Glutamatergic neuron (in vitro differentiated cells): ENCODE results near the gene USE1. TPM values are rescaled to one million over a fixed set of nuclear protein-coding genes. Genes with fewer than 3 reads are reported as not detected.

Experiments used
- DNase-seq: peaks from one replicate; pipeline ENCODE4 v3.0.0; 2022
- H3K27ac Mint-ChIP-seq: one replicate; pipeline ENCODE4 v1.8.0; 2020; ENCODE audit warnings: mild to moderate bottlenecking, mixed read lengths, inconsistent platforms; ENCODE audit not compliant: unreplicated experiment
- H3K27me3 Mint-ChIP-seq: one replicate; pipeline ENCODE4 v1.8.0; 2020; ENCODE audit warnings: mild to moderate bottlenecking, moderate library complexity, mixed read lengths, inconsistent platforms; ENCODE audit not compliant: unreplicated experiment
- H3K36me3 Mint-ChIP-seq: one replicate; pipeline ENCODE4 v1.8.0; 2020; ENCODE audit warnings: mild to moderate bottlenecking, mixed read lengths, inconsistent platforms; ENCODE audit not compliant: unreplicated experiment
- H3K4me1 Mint-ChIP-seq: one replicate; pipeline ENCODE4 v1.8.0; 2020; ENCODE audit warnings: mild to moderate bottlenecking, low read depth, mixed read lengths, inconsistent platforms; ENCODE audit not compliant: unreplicated experiment
- H3K4me3 Mint-ChIP-seq: one replicate; pipeline ENCODE4 v1.8.0; 2020; ENCODE audit warnings: mild to moderate bottlenecking, mixed read lengths, inconsistent platforms; ENCODE audit not compliant: unreplicated experiment
- H3K9me3 Mint-ChIP-seq: one replicate; pipeline ENCODE4 v1.8.0; 2020; ENCODE audit warnings: mild to moderate bottlenecking, moderate library complexity, mixed read lengths, inconsistent platforms; ENCODE audit not compliant: unreplicated experiment
- CTCF ChIP-seq: fragments of 200-600 bp; sonication (generic); IDR thresholded peaks from one replicate; pipeline ENCODE4 v1.5.0; 2021; ENCODE audit not compliant: partially characterized antibody, unreplicated experiment
- total RNA-seq: library from RNA; stranded (reverse); fragmentation: NEBNext Ultra II Directional; extraction: Animal tissue kit (Norgen Biotek cat#: 25700); gene quantifications from one replicate; pipeline ENCODE4 v1.2.1, GENCODE V29; 2021; ENCODE audit not compliant: unreplicated experiment

USE1 gene
- total RNA-seq, 1 donor from 2014 or later, result 14.9 TPM

GRCh38 chr19:17266026-17266425, 50.9 kb downstream of the USE1 start:
- no peak for DNase-seq
- Mint-ChIP-seq H3K27me3 (peaks cover 11% of the 10 kb centered on the region), H3K36me3 (no peaks in the 10 kb centered on the region), H3K4me3 (no peak overlapping the region), H3K27ac (no peak overlapping the region), H3K4me1 (peaks cover 4% of the 10 kb centered on the region), H3K9me3 (peaks cover 6% of the 10 kb centered on the region)
- no peak for TF ChIP-seq CTCF

- Mint-ChIP-seq H3K4me3 (peak overlapping the region; percentile 93), H3K9me3 (peaks cover 6% of the 10 kb centered on the region), H3K27ac (peak overlapping the region; percentile 28), H3K36me3 (no peaks in the 10 kb centered on the region), H3K27me3 (peaks cover 11% of the 10 kb centered on the region), H3K4me1 (peaks cover 4% of the 10 kb centered on the region)
- no peak for TF ChIP-seq CTCF
- no peak for DNase-seq
Measured at GRCh38 chr19:17266589-17266974, 51.4 kb downstream of the USE1 start.

- TF ChIP-seq CTCF, result no peak
- DNase-seq, result peak; percentile 91
- H3K4me1 Mint-ChIP-seq, result peaks cover 4% of the 10 kb centered on the region
- peaks cover 11% of the 10 kb centered on the region for H3K27me3 Mint-ChIP-seq
- H3K27ac Mint-ChIP-seq, result peak within 1 kb of the TSS; percentile 28
- peaks cover 6% of the 10 kb centered on the region for H3K9me3 Mint-ChIP-seq
- peak within 1 kb of the TSS; percentile 93 for H3K4me3 Mint-ChIP-seq
- no peaks in the 10 kb centered on the region for H3K36me3 Mint-ChIP-seq
Measured at GRCh38 chr19:17266975-17267788, 52.0 kb downstream of the USE1 start, which contains the start of gene BABAM1. Gene BABAM1 (plus strand): TSS chr19:17267443. CDS start chr19:17268807, 1,364 bp downstream.

GRCh38 chr19:17268754-17269153, 53.6 kb downstream of the USE1 start:
- no peaks in the 10 kb centered on the region for H3K36me3 Mint-ChIP-seq
- H3K4me1 Mint-ChIP-seq, result peaks cover 4% of the 10 kb centered on the region
- no peak overlapping the region for H3K27ac Mint-ChIP-seq
- no peak overlapping the region for H3K4me3 Mint-ChIP-seq
- peaks cover 9% of the 10 kb centered on the region for H3K27me3 Mint-ChIP-seq
- peaks cover 6% of the 10 kb centered on the region for H3K9me3 Mint-ChIP-seq
- no peak for TF ChIP-seq CTCF
- no peak for DNase-seq

Other genes with a start within 250 kb of the USE1 start
- gene CPAMD8, start 188.5 kb upstream of the USE1 start, total RNA-seq, result 15.4 TPM
- gene HAUS8, start 139.9 kb upstream of the USE1 start, total RNA-seq, result 9.1 TPM
- 237 TPM for gene MYO9B, start 139.6 kb upstream of the USE1 start, total RNA-seq
- 23.4 TPM for gene OCEL1, start 10.9 kb downstream of the USE1 start, total RNA-seq
- gene NR2F6, start 30.6 kb downstream of the USE1 start, total RNA-seq, result 109 TPM
- gene USHBP1, start 49.4 kb downstream of the USE1 start, total RNA-seq, result not detected
- gene BABAM1, start 52.1 kb downstream of the USE1 start, total RNA-seq, result 85.7 TPM
- gene ANKLE1, start 66.5 kb downstream of the USE1 start, total RNA-seq, result 9.3 TPM
- 14.1 TPM for gene ABHD8, start 88.1 kb downstream of the USE1 start, total RNA-seq
- gene MRPL34, start 90.5 kb downstream of the USE1 start, total RNA-seq, result 80.7 TPM
- 81.2 TPM for gene DDA1, start 94.2 kb downstream of the USE1 start, total RNA-seq
- gene ANO8, start 119.5 kb downstream of the USE1 start, total RNA-seq, result 98.8 TPM
- gene GTPBP3, start 122.2 kb downstream of the USE1 start, total RNA-seq, result 61.2 TPM
- not detected for gene PLVAP, start 162.0 kb downstream of the USE1 start, total RNA-seq
- gene CCDC194, start 178.8 kb downstream of the USE1 start, total RNA-seq, result not detected
- gene BST2, start 190.3 kb downstream of the USE1 start, total RNA-seq, result 1.4 TPM
- 38.8 TPM for gene MVB12A, start 204.7 kb downstream of the USE1 start, total RNA-seq
- not detected for gene TMEM221, start 233.3 kb downstream of the USE1 start, total RNA-seq
- gene NXNL1, start 245.6 kb downstream of the USE1 start, total RNA-seq, result not detected